K562 (cell line): ENCODE data around the gene ERVFRD-1. TPM values are rescaled to one million over a fixed set of nuclear protein-coding genes. Genes with fewer than 3 reads are reported as not detected.

ENCODE experiments used
- ATAC-seq: fragments of 200-7000 bp; cut with Tn5 transposase; 3 replicates; pipeline ENCODE4 v1.9.1; 2020; ENCODE audit warnings: moderate library complexity
- BruUV-seq: library from RNA; stranded (reverse); fragments of 400-500 nt; replicated peaks from 2 replicates; lab custom pipeline; 2021; lab: Mats Ljungman, UMichigan
- CTCF ChIA-PET: fragments of 300-600 bp; formaldehyde crosslinking; extraction: SDS; loops from one replicate; lab custom pipeline; 2021; ENCODE audit warnings: low intra/inter-chr PET ratio; lab: Yijun Ruan, JAX
- POLR2A ChIA-PET: fragments of 300-600, 350-650 bp; sonication (Branson Sonifier 250); formaldehyde crosslinking; extraction: SDS; loops from one replicate; lab custom pipeline; 2021; ENCODE audit warnings: antibody characterized with exemption, inconsistent platforms; lab: Yijun Ruan, JAX
- DNase-seq, 4 experiments: peaks; one replicate each; pipeline versions ENCODE4 v3.0.0 to v3.0.0-alpha.2; 2011 to 2018; ENCODE audit warnings: low spot score in 3 of 4, mixed read lengths in 3 of 4; ENCODE audit errors: extremely low read depth in 1 of 4
- FAIRE-seq: peaks from 2 replicates; lab custom pipeline; 2011; peaks lifted over from hg19 to GRCh38; lab: Jason Lieb, UNC
- H2AFZ ChIP-seq: 2 replicates; pipeline ENCODE4 v1.6.0; 2011; ENCODE audit warnings: low read depth, low read length, control low read depth, inconsistent platforms
- H3K27ac ChIP-seq: fragments of 200-600 bp; 3 replicates; pipeline ENCODE4 v1.8.0; 2011; ENCODE audit warnings: low read depth, mild to moderate bottlenecking, control low read depth, inconsistent platforms, low read length, moderate library complexity, mixed read lengths; ENCODE audit errors: extremely low read depth
- H3K27me3 ChIP-seq, 2 experiments: fragments of 300-600 bp in 1 of 2; 2 replicates in 1 of 2; 3 replicates in 1 of 2; pipeline versions ENCODE4 v1.6.0 to v1.8.0; 2011; ENCODE audit warnings: inconsistent platforms in 2 of 2, low read length in 2 of 2, mild to moderate bottlenecking in 1 of 2, mixed read lengths in 1 of 2, moderate library complexity in 1 of 2; ENCODE audit not compliant: control insufficient read depth in 2 of 2, insufficient read depth in 2 of 2
- H3K36me3 ChIP-seq: fragments of 300-600 bp; 3 replicates; pipeline ENCODE4 v1.8.0; 2011; ENCODE audit warnings: mild to moderate bottlenecking, low read length, inconsistent platforms; ENCODE audit not compliant: control insufficient read depth, insufficient read depth
- H3K4me1 ChIP-seq, 2 experiments: fragments of 200-600 bp in 1 of 2; replicated peaks in 1 of 2; 2 replicates in 1 of 2; 3 replicates in 1 of 2; pipeline versions ENCODE4 v1.5.1 to v1.8.0; 2011; ENCODE audit warnings: inconsistent platforms in 2 of 2, low read length in 2 of 2, mild to moderate bottlenecking in 1 of 2, mixed read lengths in 1 of 2, moderate library complexity in 1 of 2; ENCODE audit not compliant: control insufficient read depth in 2 of 2, insufficient read depth in 2 of 2
- H3K4me2 ChIP-seq: 2 replicates; pipeline ENCODE4 v1.6.1; 2011; ENCODE audit warnings: low read length, control low read depth, inconsistent platforms, mixed read lengths; ENCODE audit not compliant: insufficient read depth
- H3K4me3 ChIP-seq: fragments of 200-600 bp; sonication (generic), shearing (Covaris generic); 2 replicates; pipeline ENCODE4 v1.5.1; 2016; ENCODE audit warnings: control low read depth, inconsistent platforms
- H3K79me2 ChIP-seq: fragments of 200-600 bp; 3 replicates; pipeline ENCODE4 v1.8.0; 2011; ENCODE audit warnings: low read length, inconsistent platforms; ENCODE audit not compliant: control insufficient read depth, insufficient read depth
- H3K9ac ChIP-seq, 2 experiments: 2 replicates each; pipeline versions ENCODE4 v1.6.0 to v1.6.1; 2011; ENCODE audit warnings: low read depth in 2 of 2, low read length in 2 of 2, control low read depth in 1 of 2, inconsistent platforms in 1 of 2, mild to moderate bottlenecking in 1 of 2, mixed read lengths in 1 of 2; ENCODE audit not compliant: insufficient read depth in 1 of 2
- H3K9me1 ChIP-seq: one replicate; pipeline ENCODE4 v1.6.0; 2011; ENCODE audit warnings: inconsistent platforms, mild to moderate bottlenecking, low read length, moderate library complexity; ENCODE audit not compliant: control insufficient read depth, insufficient read depth
- H3K9me3 ChIP-seq: replicated peaks from 2 replicates; pipeline ENCODE4 v1.5.1; 2011; ENCODE audit warnings: low read depth, low read length, inconsistent platforms; ENCODE audit not compliant: control insufficient read depth, insufficient read depth
- H4K20me1 ChIP-seq: replicated peaks from 2 replicates; pipeline ENCODE4 v1.6.1; 2011; ENCODE audit warnings: low read length, inconsistent platforms, mixed read lengths; ENCODE audit not compliant: control insufficient read depth, insufficient read depth
- CBFB ChIP-seq: sonication (generic); formaldehyde crosslinking; IDR thresholded peaks from 2 replicates; pipeline ENCODE4 v1.4.0; 2020; ENCODE audit warnings: mild to moderate bottlenecking, missing genetic modification reagents
- KAT7 ChIP-seq: sonication (generic); formaldehyde crosslinking; IDR thresholded peaks from 2 replicates; pipeline ENCODE4 v1.8.0; 2022; ENCODE audit warnings: missing genetic modification reagents, mild to moderate bottlenecking, borderline replicate concordance
- LEF1 ChIP-seq: fragments of 450-650 bp; IDR thresholded peaks from 2 replicates; pipeline ENCODE4 v1.6.1; 2016; ENCODE audit warnings: mild to moderate bottlenecking
- MAZ ChIP-seq, 2 experiments: fragments of 450-650 bp in 1 of 2; sonication (generic) in 1 of 2; formaldehyde crosslinking; IDR thresholded peaks in 1 of 2; conservative IDR thresholded peaks in 1 of 2; 2 replicates each; pipeline versions ENCODE4 v1.4.0 to v1.5.0; 2020; ENCODE audit warnings: mild to moderate bottlenecking in 1 of 2, missing genetic modification reagents in 1 of 2
- MTF1 ChIP-seq: fragments of 250-450 bp; sonication (Bioruptor Pico); IDR thresholded peaks from 2 replicates; pipeline ENCODE4 v1.9.0; 2021; ENCODE audit warnings: moderate library complexity, mild to moderate bottlenecking, inconsistent platforms, borderline replicate concordance
- NR2C1 ChIP-seq, 2 experiments: fragments of 450-650 bp; IDR thresholded peaks; 2 replicates each; pipeline ENCODE4 v1.6.1; 2017; ENCODE audit warnings: mild to moderate bottlenecking in 2 of 2, antibody characterized with exemption in 1 of 2, inconsistent platforms in 1 of 2, missing compliant biosample characterization in 1 of 2, missing genetic modification characterization in 1 of 2
- PBX2 ChIP-seq, 2 experiments: IDR thresholded peaks in 1 of 2; conservative IDR thresholded peaks in 1 of 2; 2 replicates each; pipeline ENCODE4 v1.6.1; 2016; ENCODE audit warnings: low read depth in 2 of 2, mild to moderate bottlenecking in 1 of 2, missing compliant biosample characterization in 1 of 2, missing genetic modification characterization in 1 of 2, moderate library complexity in 1 of 2
- SRF ChIP-seq, 2 experiments: fragments of 250-450, 450-650 bp in 1 of 2; sonication (Bioruptor Pico) in 1 of 2; sonication (generic) in 1 of 2; formaldehyde crosslinking; IDR thresholded peaks; 2 replicates each; pipeline versions ENCODE4 v1.5.0 to v1.5.1; 2020 to 2022; ENCODE audit warnings: mild to moderate bottlenecking in 1 of 2, missing genetic modification reagents in 1 of 2
- ZNF224 ChIP-seq: sonication (generic); formaldehyde crosslinking; IDR thresholded peaks from 2 replicates; pipeline ENCODE4 v1.8.0; 2022; ENCODE audit warnings: mild to moderate bottlenecking, missing genetic modification reagents
- WGBS: fragments of 100-300 bp; shearing (Covaris generic); methylation state at CpG from one replicate; pipeline ENCODE4 v1.1.6; 2016; ENCODE audit warnings: low coverage, mixed read lengths; ENCODE audit not compliant: insufficient coverage; ENCODE audit errors: missing lambda C conversion rate; 5-methylcytosine and 5-hydroxymethylcytosine counted together
- in situ Hi-C: fragments of 300-500 bp; cut with MboI; formaldehyde crosslinking; loops from 4 replicates; pipeline ENCODE4 v1.15.0; 2018; ENCODE audit warnings: inconsistent platforms, mixed read lengths
- intact Hi-C: fragments of 100-400 bp; cut with micrococcal nuclease; formaldehyde crosslinking; loops from 2 replicates; pipeline ENCODE4 v1.14.2; 2022
- polyA plus RNA-seq, 8 experiments: library from polyadenylated mRNA; depleted of rRNA in 4 of 8; stranded (reverse) in 5 of 8; unstranded in 3 of 8; fragments of >200 nt; fragmentation: Nextera tagmentation in 2 of 8; fragmentation: Illumina TruSeq in 1 of 8; extraction: Ambion mirVana in 2 of 8; extraction: Trizol in 1 of 8; gene quantifications; 2 replicates each; pipeline versions ENCODE4 v1.2.1 to v1.2.3, GENCODE V29; 2011 to 2014; ENCODE audit warnings: inconsistent platforms in 1 of 8, missing spikeins in 1 of 8
- total RNA-seq, 7 experiments: library from RNA; depleted of rRNA in 6 of 7; stranded (reverse); fragments of >200 nt in 6 of 7; fragmentation: Illumina TruSeq in 2 of 7; extraction: Trizol in 2 of 7; gene quantifications; 2 replicates each; pipeline versions ENCODE4 v1.2.1 to v1.2.3, GENCODE V29; 2011 to 2021; ENCODE audit warnings: low replicate concordance in 1 of 7

ERVFRD-1 gene
- total and polyA plus RNA-seq, 9 of the 15 experiments (the other 6 are each of a cell fraction or from before 2014, with no cell fraction given), result 0.05 to 0.14 (median 0.09) TPM; not detected in 2

- 0 out of 2 replicates have a peak, but pooled peaks have one; percentile 10 for TF ChIP-seq KAT7 (CRISPR knock-in tag)
- TF ChIP-seq SRF (CRISPR knock-in tag; IDR thresholded peaks at IDR 0.05), result 0 out of 4 replicates have a peak, but pooled peaks of 1 of the 2 experiments have one; percentile 43
- no peak for TF ChIP-seq PBX2 (CRISPR knock-in tag; IDR thresholded peaks at IDR 0.05; ENCODE audit: low read depth)
- no peak for TF ChIP-seq PBX2 (tag; conservative IDR thresholded peaks at IDR 0.05; ENCODE audit: low read depth)
Observed at GRCh38 chr6:11094941-11095340, 16.6 kb downstream of the ERVFRD-1 start (continued).

- in situ Hi-C loops, result no loop called here
- H3K9me3 ChIP-seq, result no peaks in the 10 kb centered on the region
- 0% methylated on average over 15 of the region's 15 CpGs for WGBS
- peak in 1 of 2 experiments; percentile 44; a peak in 1 of 4 replicates for TF ChIP-seq MAZ (CRISPR knock-in tag; conservative IDR thresholded peaks at IDR 0.05 in 1 of 2, IDR thresholded peaks at IDR 0.05 in 1 of 2)
- TF ChIP-seq CBFB (CRISPR knock-in tag), result no peak
- no peak for TF ChIP-seq ZNF224
- TF ChIP-seq NR2C1 (IDR thresholded peaks at IDR 0.05), result no peak
- no peak for TF ChIP-seq NR2C1 (tag; IDR thresholded peaks at IDR 0.05)
- TF ChIP-seq LEF1, result 0 out of 2 replicates have a peak, but pooled peaks have one; percentile 17
- no peak for TF ChIP-seq MTF1 (CRISPR knock-in tag)
Observed at GRCh38 chr6:11094411-11094851, 17.1 kb downstream of the ERVFRD-1 start.

More at GRCh38 chr6:11094411-11094851, 17.1 kb downstream of the ERVFRD-1 start:
- peak; percentile 45 to 66 (median 52) for DNase-seq
- H3K27ac ChIP-seq, result peak overlapping the region; percentile 91
- ChIA-PET POLR2A (interaction anchor here (0.6 to 3.2 kb wide), 5 partner anchors 9 to 361 kb away, joined by 3 to 24 read pairs (median 3); no protein-coding TSS in a partner anchor), CTCF (interaction anchor here (1.6 kb wide), 1 partner anchor 49 kb away, joined by 6 read pairs; no protein-coding TSS in a partner anchor)
- H3K9ac ChIP-seq, result peak overlapping the region; percentile 92 to 98
- no peaks in the 10 kb centered on the region for H4K20me1 ChIP-seq
- FAIRE-seq, result no peak
- H3K27me3 ChIP-seq, result no peaks in the 10 kb centered on the region
- TSS peak; percentile 53 for BruUV-seq
- peaks cover under 1% of the 10 kb centered on the region; the same call in 1 of the 3 replicates for H3K36me3 ChIP-seq
- no peaks in the 10 kb centered on the region for H3K9me1 ChIP-seq
- H3K4me3 ChIP-seq, result peak overlapping the region; percentile 68
- intact Hi-C loops, result no loop called here
- peaks cover 49% of the 10 kb centered on the region for H3K79me2 ChIP-seq
- peak overlapping the region; percentile 95 for H2AFZ ChIP-seq
- ATAC-seq, result peak; percentile 16
- H3K4me2 ChIP-seq, result peak overlapping the region; percentile 97
- H3K4me1 ChIP-seq, result peaks cover 12 to 15% of the 10 kb centered on the region in 2 experiments
